NCI-H128 (cell line): ENCODE data around the gene MRPL33.

ENCODE experiments used
- DNase-seq: peaks from one replicate; lab custom pipeline; 2025; ENCODE audit not compliant: unreplicated experiment; lab: John Stamatoyannopoulos, UW

Gene MRPL33

DNA sequence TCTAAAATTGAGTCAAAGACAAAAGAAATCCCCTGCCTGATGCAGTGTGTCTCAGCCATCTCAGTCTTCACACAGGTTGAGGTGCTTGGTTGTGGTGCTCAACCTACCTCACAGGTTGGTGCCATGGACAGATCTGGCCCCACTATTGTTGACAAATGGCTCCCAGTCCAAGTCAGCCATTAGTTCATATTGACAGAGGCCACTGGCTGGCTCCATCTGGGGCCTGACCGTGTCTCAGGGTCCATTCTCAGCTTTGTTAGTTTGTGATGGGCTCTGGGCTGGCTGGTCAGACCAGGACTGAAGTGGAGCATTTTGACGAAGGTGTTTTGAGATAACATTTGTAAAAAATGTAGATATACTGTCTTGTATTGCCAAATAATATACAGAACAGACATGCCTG lies 36.9 kb downstream of the MRPL33 start:
- DNase-seq = no peak

DNA sequence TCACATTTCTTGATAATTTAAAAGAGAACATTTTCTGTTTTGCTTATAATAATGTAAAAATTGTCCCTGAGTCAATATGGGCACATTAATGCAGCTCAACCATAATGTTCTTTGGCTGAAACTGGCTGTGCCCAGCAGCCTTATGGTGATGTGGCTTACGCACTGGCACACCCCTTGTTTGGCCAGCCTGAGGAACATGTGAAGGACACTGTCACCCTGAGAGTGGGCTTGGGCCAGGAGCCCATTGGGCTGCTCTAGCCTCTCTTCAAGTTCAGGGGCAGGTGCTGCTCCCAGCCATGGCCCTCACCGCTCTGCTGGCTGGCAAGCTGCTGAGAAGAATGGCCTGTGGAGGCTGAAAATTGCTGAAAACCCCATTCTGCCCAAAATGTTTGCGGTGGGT lies 37.5 kb downstream of the MRPL33 start:
- no peak for DNase-seq

DNA sequence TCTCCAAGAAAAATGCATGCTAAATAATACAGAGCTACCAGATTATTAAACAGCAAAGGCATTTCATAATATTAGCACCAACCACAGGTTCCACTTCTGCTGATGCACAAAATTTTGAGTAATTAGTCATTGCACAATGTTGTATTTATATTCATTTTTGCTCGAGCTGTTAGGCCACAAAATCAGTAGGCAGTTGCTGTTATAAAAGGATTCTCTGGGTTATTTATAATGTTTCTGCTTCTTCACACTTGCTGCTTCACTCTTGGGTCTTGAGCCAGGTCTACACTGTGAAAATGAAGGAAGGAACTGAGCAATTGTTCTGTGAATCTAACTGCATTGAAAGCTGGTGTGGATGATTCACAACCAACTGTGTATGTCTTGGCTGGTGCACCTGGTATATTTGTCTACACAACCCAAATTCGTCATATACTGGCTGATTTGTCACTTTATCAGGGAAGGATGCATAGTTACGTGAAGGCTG lies 38.3 kb downstream of the MRPL33 start:
- no peak for DNase-seq

DNA sequence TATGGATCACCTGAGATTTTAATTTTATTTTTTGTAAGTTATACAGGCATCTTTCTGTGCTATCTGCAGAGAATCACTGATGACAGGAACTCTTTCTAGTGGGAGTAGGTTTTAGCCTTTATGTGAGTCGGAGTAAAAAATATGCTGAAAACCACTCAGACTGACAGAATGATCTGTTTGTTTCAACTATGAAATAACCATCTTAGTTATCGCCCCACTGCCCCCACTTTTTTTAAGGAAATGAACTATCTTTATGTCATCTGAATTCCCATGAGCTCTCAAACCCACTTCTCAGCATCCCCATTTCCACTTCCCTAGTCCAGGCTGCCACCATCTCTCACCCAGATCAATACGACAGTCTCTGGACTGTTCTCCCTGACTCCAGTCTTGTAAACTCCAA lies 38.9 kb downstream of the MRPL33 start:
- DNase-seq = no peak

DNA sequence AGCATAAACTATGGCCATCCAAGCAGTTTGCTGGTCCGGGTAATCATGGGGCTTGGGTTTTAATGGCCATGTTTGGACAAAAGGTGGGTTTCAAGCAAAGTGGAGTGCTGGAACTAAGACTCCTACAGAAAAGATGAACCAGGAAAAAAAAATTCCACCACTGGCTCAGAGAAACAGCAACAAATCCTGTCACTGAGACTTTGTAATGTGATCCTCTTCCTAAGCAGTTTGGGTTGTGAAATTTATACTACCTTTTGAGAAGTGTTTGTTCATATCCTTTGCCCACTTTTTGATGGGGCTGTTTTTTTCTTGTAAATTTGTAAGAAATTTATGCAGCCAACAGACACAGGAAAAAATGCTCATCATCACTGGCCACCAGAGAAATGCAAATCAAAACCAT lies 40.2 kb downstream of the MRPL33 start:
- no peak for DNase-seq

DNA sequence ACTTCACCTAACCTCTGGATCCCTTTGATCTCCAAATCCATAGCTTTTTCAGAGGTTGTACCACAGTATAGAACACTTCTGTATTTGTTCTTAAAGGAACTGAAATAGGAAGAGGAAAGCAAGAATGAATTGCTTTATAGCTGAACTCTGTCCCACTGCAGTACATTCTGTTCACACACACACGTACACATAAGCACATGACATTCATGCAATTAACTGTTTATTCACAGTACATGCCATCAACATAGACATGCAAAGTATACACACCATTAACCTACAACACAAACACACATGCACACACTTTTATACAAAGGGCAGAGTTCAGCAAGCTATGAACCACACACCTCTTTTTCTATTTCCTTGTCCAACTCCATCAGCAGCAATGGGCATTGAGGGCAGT lies 43.2 kb downstream of the MRPL33 start:
- no peak for DNase-seq

DNA sequence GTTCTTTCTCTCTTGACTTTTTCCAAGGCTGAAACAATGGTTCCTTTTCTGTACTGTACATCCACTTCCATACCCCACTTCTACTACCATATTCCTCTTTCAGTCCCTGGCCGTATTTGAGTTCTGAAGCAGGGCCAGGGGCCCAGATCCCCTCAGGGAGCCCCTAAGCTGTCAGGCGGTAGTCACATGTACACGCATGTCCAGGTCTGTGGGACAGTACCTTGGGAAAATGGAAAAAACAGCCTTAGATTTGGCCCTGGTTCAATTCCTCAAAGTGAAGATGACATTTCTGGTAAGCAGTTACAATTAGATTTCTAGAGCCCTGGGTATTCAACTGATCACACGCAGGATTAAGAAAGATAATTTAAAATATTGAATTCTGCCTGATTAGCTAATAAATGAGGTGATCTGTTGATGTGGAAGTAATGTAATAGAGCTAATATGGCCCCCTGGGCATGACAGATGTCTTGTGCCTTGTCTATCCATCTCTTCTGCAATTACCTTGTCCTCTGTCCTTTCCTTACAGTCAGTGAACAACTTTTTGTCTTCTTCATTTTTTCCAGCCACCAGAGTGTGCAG lies 44.4 kb downstream of the MRPL33 start:
- no peak for DNase-seq

DNA sequence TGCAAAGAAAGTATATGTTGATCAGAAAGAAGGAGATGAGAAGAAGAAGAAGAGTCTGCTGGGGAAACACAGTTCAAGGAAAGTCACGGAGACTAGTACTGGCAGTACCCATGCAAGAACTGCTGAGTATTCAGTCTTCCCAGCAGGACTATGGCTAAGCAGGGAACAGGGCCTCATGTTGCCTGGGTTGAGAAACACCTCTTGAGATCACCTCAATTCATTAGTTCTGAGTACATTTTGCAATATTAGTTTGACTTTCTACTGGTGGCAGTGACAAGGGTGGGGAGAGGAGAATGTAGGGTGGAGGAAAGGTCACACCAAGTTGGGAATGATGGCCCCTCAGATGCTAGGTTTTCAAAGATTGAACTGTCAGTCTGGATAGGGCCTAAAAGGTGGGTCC lies 50.5 kb downstream of the MRPL33 start:
- no peak for DNase-seq

DNA sequence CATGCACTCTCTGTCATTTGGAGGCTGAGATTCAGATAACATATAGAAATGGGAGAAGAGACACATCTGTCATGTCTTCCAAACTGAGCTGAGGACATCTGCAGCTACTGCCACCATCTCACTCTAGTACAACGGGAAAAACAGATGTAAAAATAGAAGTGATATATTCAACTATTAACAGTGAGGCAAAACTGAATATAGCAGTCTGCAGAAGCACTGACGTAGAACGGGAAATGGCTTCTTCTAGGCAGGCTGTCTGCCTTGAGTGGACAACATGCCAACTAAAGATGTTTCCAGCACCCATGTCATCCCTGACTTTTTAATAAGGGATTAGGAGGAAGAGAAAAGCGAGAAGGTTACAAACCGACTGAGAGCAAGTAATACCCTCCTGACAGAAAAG lies 51.6 kb downstream of the MRPL33 start:
- DNase-seq = no peak

DNA sequence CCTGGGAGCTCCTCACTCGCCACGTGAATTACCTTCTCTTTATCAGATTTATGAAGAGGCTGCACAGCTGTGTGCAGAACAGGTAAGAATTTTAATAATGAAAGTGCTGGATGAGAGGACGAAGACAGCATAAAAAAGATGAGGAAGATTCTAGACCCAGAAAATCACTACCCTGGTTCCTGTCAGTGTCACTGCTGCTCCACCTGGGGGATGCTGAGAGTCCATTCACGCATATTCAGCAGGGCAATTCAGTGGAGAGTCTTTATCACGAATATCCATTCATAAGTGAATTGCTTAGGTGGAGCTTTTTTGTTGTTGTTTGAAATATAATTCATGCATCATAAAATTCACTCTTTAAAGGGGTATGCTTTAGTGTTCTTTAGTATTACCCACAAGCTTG lies 52.0 kb downstream of the MRPL33 start:
- DNase-seq = no peak

DNA sequence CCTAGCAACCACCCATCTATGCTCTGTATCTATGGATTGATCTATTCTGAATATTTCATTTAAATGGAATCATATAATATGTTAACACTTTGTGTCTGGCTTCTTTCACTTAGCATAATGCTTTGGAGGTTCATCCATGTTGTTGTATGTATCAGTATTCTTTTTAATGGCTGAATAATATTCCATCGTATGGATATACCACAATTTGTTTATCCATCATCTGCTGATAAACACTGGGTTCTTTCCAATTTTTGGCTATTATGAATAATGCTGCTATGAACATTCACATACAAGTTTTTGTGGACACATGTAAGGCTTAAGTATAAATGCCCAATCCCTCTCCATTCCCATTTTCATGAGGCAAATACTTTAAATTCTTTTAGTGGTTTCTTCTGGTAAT lies 52.9 kb downstream of the MRPL33 start:
- DNase-seq = no peak

DNA sequence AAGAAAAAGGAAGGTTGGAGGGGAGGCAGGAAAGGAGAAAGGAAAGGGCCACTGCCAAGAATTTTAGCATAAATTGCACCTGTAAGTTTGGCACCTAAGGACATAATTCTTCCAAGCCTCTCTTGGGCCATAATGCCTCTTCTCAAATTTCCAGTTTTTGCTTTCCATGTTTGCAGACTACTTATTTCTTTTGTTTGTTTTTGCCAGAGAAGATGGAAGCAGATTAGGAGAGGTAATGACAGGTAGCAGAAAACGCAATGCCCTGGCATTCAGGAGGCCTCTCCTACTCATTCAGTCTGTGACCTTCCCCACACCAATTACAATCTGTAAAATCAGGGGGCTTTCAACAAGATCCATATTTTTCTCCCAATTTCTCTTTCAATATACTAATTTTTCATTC lies 56.8 kb downstream of the MRPL33 start:
- DNase-seq = no peak
